ENCODE measurements around the gene SGMS1. TPM values are rescaled to one million over a fixed set of nuclear protein-coding genes. Genes with fewer than 3 reads are reported as not detected.

Gene SGMS1
- total and polyA plus RNA-seq, 7 donors, result 3.5 to 81.3 (median 55.7) TPM

- DNase-seq, result no peak
- WGBS, 2 donors, result 98% methylated on average over 3 of the region's 3 CpGs
- H3K4me1 ChIP-seq, result peaks cover 0 to 4% (median 0%) of the 10 kb centered on the region in 4 donors
Observed at GRCh38 chr10:50520115-50520514, 103.6 kb downstream of the SGMS1 start.

DNA sequence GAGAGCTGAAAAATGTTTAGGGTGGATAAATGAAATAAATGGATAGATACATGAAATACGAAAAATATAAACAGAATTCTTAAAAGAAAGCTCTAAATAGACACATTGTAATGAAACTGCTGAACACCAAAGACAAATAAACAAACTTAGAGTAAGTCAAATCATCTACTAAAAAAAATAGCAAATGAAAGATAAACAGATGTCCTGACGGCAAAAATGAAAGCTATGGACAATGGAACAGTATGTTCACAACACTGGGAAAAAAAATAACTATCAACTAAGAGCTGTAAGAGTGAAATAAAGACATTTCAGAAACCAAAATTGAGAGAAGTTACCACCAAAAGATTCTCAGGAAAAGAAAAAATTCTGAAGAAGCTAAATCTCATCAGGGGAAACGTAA, 106.1 kb downstream of the SGMS1 start:
- Histone ChIP-seq H3K36me3 (peaks cover 0 to 9% (median 0%) of the 10 kb centered on the region in 4 donors), H3K9me3 (no peaks in the 10 kb centered on the region), H3K4me3 (no peak overlapping the region), H3K27ac (peak overlapping the region in 1 of 4 donors; percentile 39), H3K27me3 (no peaks in the 10 kb centered on the region), H3K4me1 (peaks cover 0 to 11% (median 3%) of the 10 kb centered on the region in 4 donors)
- DNase-seq, result no peak
- WGBS, 2 donors, result 83 to 84% methylated on average over 3 of the region's 3 CpGs
- intact Hi-C loops (cut with DNase I), result no loop called here
- TF ChIP-seq, protein P1, sequence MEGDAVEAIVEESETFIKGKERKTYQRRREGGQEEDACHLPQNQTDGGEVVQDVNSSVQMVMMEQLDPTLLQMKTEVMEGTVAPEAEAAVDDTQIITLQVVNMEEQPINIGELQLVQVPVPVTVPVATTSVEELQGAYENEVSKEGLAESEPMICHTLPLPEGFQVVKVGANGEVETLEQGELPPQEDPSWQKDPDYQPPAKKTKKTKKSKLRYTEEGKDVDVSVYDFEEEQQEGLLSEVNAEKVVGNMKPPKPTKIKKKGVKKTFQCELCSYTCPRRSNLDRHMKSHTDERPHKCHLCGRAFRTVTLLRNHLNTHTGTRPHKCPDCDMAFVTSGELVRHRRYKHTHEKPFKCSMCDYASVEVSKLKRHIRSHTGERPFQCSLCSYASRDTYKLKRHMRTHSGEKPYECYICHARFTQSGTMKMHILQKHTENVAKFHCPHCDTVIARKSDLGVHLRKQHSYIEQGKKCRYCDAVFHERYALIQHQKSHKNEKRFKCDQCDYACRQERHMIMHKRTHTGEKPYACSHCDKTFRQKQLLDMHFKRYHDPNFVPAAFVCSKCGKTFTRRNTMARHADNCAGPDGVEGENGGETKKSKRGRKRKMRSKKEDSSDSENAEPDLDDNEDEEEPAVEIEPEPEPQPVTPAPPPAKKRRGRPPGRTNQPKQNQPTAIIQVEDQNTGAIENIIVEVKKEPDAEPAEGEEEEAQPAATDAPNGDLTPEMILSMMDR (IDR thresholded peaks at IDR 0.05), result no peak
- TF ChIP-seq EP300 (IDR thresholded peaks at IDR 0.05), result no peak
- no peak for TF ChIP-seq POLR2AphosphoS5 (IDR thresholded peaks at IDR 0.05)
- no peak for TF ChIP-seq POLR2A (IDR thresholded peaks at IDR 0.05)

More at GRCh38 chr10:50520115-50520514, 103.6 kb downstream of the SGMS1 start:
- intact Hi-C loops (cut with DNase I), result no loop called here
- Histone ChIP-seq H3K27ac (no peak overlapping the region), H3K9me3 (no peaks in the 10 kb centered on the region), H3K36me3 (peaks cover 0 to 9% (median 0%) of the 10 kb centered on the region in 4 donors), H3K27me3 (no peaks in the 10 kb centered on the region), H3K4me3 (no peak overlapping the region)
- TF ChIP-seq POLR2A (IDR thresholded peaks at IDR 0.05) (no peak), POLR2AphosphoS5 (IDR thresholded peaks at IDR 0.05) (no peak), EP300 (IDR thresholded peaks at IDR 0.05) (no peak)
- TF ChIP-seq, protein P1 (IDR thresholded peaks at IDR 0.05), result no peak

DNA sequence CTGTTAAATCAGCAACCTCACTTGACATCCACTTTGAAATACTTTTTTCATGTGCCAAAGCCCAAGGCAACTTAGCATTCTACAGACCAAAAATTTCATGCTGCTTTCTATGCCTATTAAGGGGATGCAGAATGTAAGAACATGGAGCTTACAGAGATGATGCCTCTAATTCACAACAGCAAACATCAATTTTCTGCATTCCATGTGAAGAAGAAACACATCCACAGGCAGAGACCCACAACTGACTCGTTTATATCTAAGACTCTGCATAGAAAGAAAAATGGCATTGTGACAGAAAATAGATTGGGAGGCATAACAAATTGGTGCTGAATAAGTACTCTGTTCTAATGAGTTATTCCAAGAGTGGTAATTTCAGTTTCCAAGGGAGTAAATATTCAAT, 107.6 kb downstream of the SGMS1 start:
- DNase-seq, result no peak
- intact Hi-C loops (cut with DNase I), result no loop called here
- Histone ChIP-seq H3K9me3 (no peaks in the 10 kb centered on the region), H3K36me3 (peaks cover 0 to 9% (median 0%) of the 10 kb centered on the region in 4 donors), H3K4me3 (no peak overlapping the region), H3K4me1 (peaks cover 0 to 23% (median 18%) of the 10 kb centered on the region in 4 donors), H3K27me3 (no peaks in the 10 kb centered on the region), H3K27ac (no peak overlapping the region)
- TF ChIP-seq, protein P1 (IDR thresholded peaks at IDR 0.05), result no peak
- TF ChIP-seq POLR2A (IDR thresholded peaks at IDR 0.05) (no peak), EP300 (IDR thresholded peaks at IDR 0.05) (no peak), POLR2AphosphoS5 (IDR thresholded peaks at IDR 0.05) (no peak)
- WGBS, 2 donors, result 76 to 83% methylated on average over 1 of the region's 1 CpG

- TF ChIP-seq EP300 (IDR thresholded peaks at IDR 0.05), result no peak
- TF ChIP-seq, protein P1 (IDR thresholded peaks at IDR 0.05), result no peak
- TF ChIP-seq POLR2A (IDR thresholded peaks at IDR 0.05), result no peak
- no peak for TF ChIP-seq POLR2AphosphoS5 (IDR thresholded peaks at IDR 0.05)
- H3K27me3 ChIP-seq, result no peaks in the 10 kb centered on the region
- H3K36me3 ChIP-seq, result peaks cover 0 to 9% (median 0%) of the 10 kb centered on the region in 4 donors
- no peak for DNase-seq
- no peak overlapping the region for H3K4me3 ChIP-seq
- 93 to 97% methylated on average over 2 of the region's 2 CpGs for WGBS, 2 donors
- intact Hi-C loops (cut with DNase I), result no loop called here
- H3K4me1 ChIP-seq, result peaks cover 0 to 23% (median 18%) of the 10 kb centered on the region in 4 donors
- no peak overlapping the region for H3K27ac ChIP-seq
- no peaks in the 10 kb centered on the region for H3K9me3 ChIP-seq
Observed at GRCh38 chr10:50515420-50515819, 108.3 kb downstream of the SGMS1 start.

GRCh38 chr10:50514995-50515394, 108.8 kb downstream of the SGMS1 start:
- H3K4me3 ChIP-seq, result no peak overlapping the region
- no peak overlapping the region for H3K27ac ChIP-seq
- H3K36me3 ChIP-seq, result peaks cover 0 to 9% (median 0%) of the 10 kb centered on the region in 4 donors
- TF ChIP-seq, protein P1 (IDR thresholded peaks at IDR 0.05), result no peak
- TF ChIP-seq POLR2AphosphoS5 (IDR thresholded peaks at IDR 0.05) (no peak), POLR2A (IDR thresholded peaks at IDR 0.05) (no peak), EP300 (IDR thresholded peaks at IDR 0.05) (no peak)
- intact Hi-C loops (cut with DNase I), result no loop called here
- no peaks in the 10 kb centered on the region for H3K27me3 ChIP-seq
- no peaks in the 10 kb centered on the region for H3K9me3 ChIP-seq
- peaks cover 0 to 23% (median 18%) of the 10 kb centered on the region in 4 donors for H3K4me1 ChIP-seq
- 83 to 92% methylated on average over 2 of the region's 2 CpGs for WGBS, 2 donors
- no peak for DNase-seq
